ENCODE results near the gene GTF2A1L.
A peak's percentile ranks its signal among the peaks of the same experiment; 100 is the strongest.
"Not testable (repeated sequence)": the region's sequence is repeated elsewhere in the genome, so short reads cannot be mapped to it uniquely, and the experiment has no call there.

The GTF2A1L gene

DNA sequence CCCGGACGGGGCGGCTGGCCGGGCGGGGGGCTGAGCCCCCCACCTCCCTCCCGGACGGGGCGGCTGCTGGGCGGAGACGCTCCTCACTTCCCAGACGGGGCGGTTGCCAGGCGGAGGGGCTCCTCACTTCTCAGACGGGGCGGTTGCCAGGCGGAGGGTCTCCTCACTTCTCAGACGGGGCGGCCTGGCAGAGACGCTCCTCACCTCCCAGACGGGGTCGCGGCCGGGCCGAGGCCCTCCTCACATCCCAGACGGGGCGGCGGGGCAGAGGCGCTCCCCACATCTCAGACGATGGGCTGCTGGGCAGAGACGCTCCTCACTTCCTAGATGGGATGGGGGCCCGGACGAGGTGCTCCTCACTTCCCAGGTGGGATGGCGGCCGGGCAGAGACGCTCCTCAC is 3.1 kb upstream of the GTF2A1L start:
- not testable (repeated sequence) for DNase-seq

DNA sequence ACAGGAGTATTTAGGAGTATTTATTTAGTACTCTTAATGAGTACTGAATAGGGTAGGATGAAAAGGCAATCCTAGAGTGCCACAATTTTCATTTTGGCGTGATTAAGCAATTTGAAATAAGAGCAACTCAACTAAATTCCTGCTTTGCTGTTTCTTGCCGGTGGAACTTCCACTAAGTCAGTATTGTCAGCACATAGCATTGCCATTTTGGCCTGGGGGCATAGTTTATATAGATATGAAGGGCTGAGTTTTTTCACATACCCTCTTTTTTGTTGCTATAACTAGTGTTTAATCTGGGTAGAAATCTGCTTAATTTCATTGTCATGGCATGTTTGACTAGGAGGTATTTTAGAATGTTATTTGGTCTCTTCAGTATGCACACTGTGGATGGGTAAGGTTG is 1.9 kb downstream of the GTF2A1L start:
- DNase-seq = no peak

DNA sequence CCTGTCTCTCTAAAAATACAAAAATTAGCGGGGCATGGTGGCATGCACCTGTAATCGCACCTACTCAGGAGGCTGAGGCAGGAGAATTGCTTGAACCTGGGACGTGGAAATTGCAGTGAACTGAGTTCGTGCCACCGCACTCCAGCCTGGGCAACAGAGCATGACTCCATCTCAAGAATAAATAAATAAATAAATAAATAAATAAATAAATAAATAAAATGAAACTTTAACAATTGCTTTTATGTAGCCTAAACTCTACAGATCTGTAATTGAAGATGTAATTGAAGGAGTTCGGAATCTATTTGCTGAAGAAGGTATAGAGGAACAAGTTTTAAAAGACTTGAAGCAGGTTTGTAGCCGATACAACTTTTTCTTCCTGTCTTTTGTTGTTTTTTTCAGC is 2.9 kb downstream of the GTF2A1L start:
- DNase-seq = no peak

DNA sequence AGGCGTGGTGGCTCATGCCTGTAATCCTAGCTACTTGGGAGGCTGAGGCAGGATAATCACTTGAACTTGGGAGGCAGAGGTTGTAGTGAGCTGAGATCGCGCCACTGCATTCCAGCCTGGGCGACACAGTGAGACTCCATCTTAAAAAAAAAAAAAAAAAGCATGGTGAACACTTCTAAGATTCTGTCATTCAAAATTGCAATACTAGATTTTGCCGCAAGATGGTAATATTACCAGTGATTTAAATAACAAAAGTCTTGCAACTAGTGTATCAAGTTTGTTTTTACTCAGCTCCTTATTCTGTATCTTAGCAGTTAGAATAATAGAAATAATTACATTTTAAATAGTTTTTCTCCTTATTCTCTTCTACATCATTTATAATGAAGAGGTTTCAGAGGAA is 5.0 kb downstream of the GTF2A1L start:
- DNase-seq = peak; percentile 36

DNA sequence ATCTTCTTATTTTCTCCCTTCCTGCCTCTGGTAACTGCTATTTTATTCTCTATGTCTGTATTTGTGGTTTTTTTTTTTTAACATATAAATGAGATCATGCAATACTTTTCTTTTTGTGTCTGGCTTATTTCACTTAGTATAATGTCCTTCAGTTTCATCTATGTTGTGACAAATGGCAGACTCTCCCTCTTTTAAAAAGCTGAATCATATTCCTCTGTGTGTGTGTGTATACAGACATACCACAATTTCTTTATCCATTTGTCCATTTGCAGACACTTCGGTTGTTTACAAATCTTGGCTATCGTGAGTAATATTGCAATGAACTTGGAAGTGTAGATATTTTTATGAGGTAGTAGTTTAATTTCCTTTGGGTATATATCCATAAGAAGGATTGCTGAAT is 7.0 kb downstream of the GTF2A1L start:
- no peak for DNase-seq

DNA sequence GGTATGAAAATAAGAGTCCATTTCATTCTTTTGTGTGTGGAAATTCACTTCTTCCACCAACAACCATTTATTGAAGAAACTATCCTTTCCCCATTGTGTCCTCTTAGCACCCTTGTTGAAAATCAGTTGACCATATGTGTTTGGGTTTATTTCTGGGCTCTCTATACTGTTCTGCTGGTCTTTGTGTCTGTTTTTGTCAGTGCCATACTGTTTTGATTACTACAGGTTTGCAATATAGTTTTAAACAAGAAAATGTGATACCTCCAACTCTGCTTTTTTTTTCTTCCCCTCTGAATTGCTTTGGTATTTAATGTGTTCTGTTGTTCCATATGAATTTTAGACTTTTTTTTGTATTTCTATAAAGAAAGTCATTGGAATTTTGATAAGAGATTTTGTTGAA is 8.4 kb downstream of the GTF2A1L start:
- DNase-seq = no peak

DNA sequence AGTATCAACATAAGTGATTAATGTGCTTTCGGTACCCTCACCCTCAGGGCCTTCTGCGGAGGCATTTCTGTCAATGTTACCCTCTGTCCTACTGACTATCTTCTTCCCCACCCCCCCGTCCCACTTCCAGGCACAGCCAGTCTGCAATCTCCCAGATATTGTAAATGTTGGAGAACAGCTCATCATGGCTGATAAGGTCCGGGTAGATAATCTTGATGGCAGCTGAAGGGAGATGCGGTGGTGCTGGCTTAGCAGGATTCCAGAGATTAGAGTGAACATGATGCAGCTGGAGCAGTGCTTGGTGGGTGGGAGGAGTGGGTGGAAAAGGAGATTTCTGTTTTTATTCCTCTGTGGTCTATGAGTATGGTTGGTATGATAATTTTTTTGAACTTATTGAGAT is 15.5 kb downstream of the GTF2A1L start:
- DNase-seq = no peak

DNA sequence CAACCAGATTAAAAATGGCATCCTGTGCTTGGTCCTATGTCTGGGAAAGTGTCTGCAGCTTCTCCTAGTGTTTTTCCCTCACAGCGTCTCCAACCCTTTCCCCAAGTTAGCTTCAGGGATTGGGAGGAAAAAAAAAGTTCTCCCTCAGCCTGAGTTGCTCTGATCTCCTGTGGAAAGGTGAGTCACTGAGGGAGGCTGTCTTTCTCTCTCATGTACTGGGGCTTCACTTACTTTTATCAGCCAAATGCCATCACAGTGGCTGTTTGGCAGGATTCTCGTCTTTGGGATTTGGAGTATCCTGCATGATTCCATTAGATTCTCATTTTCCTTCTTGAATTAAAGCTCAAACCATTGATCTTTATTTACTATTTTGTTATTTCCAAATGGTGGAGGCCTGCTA is 18.1 kb downstream of the GTF2A1L start:
- no peak for DNase-seq

DNA sequence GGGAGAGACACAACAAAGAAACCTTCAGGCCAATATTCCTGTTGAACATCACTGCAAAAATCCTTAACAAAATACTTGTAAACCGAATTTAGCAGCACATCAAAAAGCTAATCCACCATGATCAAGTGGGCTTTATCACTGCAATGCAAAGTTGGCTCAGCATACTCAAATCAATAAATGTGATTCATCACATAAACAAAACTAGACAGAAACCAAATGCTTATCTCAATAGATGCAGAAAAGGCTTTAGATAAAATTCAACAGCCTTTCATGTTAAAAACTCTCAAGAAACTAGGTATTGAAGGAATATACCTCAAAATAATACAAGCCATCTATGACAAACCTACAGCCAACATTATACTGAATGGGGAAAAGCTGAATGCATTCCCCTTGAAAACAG is 20.6 kb downstream of the GTF2A1L start:
- DNase-seq = no peak

DNA sequence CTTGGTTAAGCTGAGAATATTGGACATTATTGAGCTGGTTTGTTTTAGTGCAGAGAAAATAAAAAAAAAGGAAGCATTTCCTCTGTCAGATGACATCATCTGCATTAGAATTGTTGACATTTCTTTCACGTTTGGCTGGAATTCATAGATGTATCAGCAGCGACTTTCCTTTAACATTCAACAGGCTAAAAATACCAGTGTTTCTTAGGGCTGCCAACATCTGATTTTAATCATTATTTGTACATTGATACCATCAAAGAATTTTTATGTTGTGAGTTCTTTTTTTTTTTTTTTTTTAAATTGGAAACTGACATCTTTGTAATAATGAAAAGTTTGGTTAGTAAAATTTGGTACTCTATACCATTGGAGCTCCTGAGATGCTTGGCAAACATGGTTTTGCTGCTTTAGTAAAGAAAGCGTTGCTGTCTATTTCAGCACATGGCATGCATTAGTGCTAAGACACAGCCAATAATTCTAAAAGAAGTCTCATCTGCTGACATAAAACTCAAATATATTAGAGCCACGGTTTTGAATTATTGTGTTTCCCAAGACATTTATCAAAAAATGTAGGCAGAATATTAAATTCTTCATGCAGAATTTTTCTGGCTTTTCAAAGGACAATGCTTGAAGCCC is 33.6 kb downstream of the GTF2A1L start:
- no peak for DNase-seq

DNA sequence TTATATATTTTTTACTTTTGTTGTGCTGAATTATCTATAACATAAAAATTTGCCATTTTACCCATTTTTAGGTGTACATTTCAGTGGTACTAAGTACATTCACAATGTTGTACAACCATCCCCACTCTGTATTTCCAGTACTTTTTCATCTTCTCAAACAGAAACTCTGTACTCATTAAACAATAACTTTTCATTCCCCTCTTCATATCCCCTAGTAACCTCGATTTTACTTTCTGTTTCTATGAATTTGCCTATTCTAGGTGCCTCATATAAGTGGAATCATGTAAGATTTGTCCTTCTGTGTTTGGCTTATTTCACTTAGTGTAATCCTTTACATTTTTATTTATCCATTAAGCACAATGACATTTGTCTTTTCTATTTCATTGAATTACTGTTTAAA is 51.3 kb downstream of the GTF2A1L start:
- DNase-seq = no peak

DNA sequence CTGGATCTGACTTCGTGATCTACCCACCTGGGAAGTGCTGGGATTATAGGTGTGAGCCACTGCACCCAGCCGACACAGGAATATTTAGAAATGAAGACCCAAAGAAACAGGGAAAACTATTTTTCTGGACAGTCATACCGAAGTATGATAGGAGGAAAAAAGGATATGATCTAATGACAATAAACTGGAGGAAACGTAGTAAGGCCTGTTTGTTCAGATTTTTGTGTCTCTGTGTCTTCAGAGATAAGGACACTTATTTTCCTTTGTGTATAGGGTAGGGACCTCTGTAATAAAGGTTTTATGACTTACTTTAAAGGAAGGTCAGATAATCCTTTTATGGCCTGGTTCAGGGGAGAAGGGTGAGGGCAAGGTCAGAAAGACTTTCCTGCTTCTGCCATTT is 55.9 kb downstream of the GTF2A1L start:
- no peak for DNase-seq

DNA sequence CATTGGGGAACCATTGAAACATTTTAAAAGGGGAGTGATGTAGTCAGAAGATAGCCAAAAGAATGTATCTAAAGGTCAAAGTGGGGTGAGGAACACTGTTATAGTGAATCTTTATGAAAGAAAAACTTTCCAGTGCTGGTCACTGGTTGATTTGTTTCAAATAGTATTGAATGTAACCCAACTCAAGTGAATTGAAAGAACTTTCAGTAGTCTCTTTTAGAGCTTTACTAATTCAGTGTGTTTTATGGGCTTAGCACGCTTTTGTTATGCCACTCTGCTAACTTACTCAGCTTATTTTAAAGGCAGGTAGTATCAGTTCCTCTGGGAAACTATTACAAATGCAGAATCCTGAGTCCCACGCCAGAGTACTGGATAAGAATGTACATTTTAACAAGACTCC is 57.3 kb downstream of the GTF2A1L start:
- DNase-seq = no peak

DNA sequence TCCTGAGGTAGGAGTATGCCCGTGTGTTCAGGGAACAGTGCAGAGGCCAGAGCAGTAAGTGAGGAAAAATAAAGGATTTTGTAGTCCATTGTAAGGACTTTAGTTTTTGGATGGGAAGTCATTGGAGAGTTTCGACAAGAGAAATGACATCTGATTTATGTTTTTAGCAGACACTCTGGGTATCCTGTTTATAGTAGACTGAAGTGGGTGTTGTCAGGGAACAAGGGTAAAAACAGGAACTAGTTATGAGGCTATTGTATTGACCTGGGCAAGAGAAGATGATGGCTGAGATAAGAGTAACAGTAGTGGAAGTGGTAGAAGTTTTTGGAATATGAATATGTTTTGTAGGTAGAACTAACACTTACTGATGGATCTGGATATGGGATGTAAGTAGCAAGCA is 59.8 kb downstream of the GTF2A1L start:
- DNase-seq = no peak

DNA sequence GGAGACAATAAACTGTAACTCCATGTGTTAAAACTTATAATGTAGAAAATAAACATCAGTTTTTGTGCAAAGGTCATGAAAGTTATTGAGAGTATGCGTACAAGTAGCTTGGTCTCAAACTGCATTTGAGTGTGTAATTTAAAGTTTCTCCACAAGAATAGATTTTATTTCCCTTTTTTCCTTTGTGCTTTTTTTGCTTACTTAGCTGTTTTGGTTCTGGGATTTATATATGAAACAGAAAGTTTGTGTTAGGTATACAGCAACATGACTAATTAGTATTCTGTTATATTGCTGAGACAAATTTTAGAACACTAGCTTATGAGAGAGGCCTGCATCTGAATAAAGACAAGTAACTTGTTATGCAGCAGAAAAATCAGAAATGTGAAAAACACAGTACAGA is 67.5 kb downstream of the GTF2A1L start:
- no peak for DNase-seq

DNA sequence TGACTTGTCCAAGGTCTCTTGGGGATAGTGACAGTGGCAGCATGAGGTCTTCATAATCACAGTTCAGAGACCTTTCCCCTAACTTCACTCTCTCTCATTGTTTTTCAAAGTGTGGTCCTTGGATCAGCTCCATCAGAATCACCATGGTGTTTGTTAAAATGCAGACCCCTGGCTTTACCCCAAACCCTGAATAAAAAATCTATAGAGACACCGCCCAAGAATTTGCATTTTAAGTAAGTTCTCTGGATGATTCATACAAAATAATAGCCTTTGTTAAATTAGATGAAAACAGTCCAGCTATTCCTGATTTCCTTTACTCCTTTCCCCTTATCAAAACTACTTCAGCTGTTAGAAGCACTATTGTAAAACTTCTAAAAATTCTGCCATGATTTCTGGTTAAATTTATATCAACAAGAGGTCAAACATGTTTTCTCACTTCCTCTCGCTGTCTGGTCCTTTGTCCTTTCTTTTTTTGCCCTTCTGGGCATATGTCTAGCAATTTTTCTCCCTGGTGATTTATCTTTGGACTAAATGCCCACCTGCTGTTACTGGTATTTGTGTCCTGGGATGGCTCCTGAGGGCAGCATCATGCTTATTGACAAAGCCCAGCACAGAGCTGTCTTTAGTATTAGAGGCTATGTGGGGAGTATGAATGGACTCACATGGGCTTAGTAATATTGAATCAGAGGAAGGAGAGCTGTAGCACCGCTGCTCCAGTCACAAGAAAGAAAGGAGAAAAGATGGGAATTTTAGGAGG is 74.5 kb downstream of the GTF2A1L start:
- DNase-seq = no peak

DNA sequence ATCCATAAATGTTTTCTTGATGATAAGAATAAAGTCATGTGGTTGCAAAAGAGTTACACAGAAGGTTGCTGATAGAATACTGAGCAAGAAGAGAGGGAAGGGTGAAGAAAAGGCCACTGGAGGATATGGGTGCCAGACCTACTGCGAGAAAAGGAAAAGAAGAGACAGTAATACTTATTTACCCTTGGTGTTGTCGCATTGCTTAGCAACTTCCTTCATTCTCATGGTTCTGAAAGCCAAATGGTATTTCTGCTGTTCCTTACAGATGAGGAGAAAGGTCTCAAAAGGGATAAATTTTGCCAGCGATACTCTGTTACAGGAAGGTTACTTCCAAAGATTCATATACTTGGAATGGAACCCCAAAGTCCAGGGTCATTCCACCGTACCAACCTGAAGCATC is 75.4 kb downstream of the GTF2A1L start:
- DNase-seq = no peak

DNA sequence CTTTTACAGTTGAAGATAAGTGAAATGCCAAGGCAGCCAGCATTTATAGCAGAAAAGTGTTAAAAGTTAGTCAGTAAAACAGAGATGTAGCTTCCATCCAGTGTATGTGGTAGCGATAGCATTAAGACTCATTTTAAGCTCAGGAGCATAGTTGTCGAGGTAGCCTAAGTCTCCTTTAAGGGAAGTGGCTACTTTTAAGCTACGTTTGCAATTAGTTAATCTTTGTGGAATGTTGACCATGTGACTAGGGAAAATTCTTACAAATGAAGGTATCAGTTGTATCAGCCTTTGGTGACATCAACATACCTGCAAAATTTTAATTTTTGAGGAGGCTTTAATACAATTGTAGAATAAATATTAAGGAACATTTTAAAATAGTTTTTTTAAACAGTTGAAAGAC is 76.0 kb downstream of the GTF2A1L start:
- DNase-seq = no peak

DNA sequence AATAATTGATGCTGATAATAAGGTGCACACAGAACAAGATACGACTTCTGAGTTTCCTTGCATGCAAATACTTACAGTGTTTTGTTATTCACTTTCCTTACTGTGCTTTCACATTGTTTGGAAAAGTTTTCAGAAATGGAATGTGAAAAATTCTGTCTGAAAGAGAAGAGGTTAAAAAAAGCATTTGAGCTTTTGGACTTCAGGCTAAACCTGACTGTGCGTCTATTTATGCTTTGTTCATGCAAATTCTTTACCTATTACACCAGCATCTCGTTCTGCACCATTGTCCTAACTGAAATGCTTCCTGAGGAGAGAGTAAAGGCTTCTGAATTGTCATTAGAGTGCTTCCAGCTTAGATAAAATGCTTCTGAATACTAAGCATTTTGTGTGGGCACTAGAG is 76.5 kb downstream of the GTF2A1L start:
- DNase-seq = peak; percentile 88

DNA sequence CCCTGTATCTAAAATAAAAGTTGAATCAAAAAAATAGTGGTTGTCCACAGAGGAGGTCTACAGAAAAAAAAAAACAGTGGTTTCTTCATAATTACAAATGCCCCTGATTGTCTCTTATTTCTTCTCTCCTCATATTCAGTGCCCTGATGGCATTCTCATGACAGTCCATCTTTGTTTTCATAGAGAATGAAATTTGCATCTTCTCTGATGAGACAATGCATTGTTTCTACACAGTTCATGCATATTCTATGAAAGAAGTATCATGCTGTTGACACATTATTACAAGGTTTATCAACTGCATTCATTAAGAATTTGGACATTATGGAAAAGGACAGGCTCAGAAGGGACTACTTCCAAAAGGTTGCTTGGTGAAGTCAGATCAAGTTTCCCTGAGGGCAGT is 78.3 kb downstream of the GTF2A1L start:
- DNase-seq = peak; percentile 89

DNA sequence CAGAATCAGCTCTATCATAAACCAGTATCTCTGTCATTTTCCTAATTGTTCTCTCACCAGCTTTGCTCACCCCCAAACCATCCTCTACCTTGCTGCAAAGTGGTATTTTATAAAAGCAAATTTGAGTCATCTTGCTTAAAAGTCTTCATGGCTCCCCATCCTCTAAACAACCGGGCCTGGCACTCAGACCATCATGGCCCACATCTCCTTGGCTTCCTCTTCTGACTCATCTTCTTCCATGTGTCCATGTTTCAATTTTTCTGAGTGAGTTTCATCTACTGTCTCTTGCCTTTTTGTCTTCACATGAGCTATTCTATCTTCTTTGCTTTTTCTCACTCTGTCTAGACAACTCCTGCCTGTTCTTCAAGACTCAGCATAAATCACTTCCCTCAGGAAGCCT is 79.2 kb downstream of the GTF2A1L start:
- DNase-seq = no peak

DNA sequence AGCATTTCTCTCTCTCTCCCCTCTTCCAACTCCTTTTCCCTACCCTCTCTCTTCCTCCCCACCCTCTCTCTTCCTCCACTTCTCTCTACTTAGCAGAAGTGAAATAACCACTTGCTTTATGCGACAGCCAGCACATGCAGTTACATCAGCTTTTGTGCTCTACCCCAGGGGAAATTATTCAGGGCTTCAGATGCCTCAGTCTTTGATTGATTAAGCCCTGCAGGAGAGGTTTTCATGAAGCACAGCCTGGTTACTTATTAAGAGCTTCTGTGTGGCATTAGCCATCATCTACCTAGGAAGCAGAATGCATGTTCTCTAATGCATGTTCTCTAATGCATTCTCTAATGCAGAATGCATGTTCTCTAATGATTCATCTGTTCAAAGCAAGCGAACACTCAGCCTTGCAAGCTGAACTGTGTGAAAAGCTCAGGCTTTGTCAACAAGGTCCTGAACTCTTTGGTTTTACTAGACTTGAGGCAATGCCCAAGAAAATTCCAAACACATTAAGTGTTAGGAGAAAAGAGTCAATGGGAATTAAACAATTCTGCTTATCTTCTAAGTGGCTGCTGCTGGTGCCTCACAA is 81.8 kb downstream of the GTF2A1L start:
- no peak for DNase-seq

DNA sequence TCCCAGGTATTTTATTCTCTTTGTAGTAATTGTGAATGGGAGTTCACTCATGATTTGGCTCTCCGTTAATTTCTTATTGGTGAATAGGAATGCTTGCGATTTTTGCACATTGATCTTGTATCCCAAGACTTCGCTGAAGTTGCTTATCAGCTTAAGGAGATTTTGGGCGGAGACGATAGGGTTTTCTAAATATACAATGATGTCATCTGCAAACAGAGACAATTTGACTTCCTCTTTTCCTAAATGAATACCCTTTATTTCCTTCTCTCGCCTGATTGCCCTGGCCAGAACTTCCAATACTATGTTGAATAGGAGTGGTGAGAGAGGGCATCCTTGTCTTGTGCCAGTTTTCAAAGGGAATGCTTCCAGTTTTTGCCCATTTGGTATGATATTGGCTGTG is 86.0 kb downstream of the GTF2A1L start:
- not testable (repeated sequence) for DNase-seq

DNA sequence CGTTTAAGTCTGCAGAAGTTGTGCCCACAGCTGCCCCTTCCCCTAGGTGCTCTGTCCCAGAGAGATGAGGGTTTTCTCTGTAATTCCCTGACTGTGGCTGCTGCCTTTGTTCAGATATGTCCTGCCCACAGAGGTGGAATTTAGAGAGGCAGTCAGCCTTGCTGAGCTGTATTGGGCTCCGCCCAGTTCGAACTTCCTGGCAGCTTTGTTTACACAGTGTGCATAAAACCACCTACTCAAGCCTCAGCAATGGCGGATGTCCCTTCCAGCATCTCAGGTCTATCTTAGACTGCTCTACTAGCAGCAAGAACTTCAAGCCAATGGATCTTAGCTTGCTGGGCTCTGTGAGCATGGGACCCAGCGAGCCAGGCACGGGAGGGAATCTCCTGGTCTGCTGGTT is 89.8 kb downstream of the GTF2A1L start:
- DNase-seq = peak; percentile 19

Measured in NCI-H526 treated with DMSO at 0.1 percent for 48 hours (cell line).